ENCODE data around the gene HCN3. TPM values are rescaled to one million over a fixed set of nuclear protein-coding genes. Genes with fewer than 3 reads are reported as not detected.
A peak's percentile ranks its signal among the peaks of the same experiment; 100 is the strongest.

The HCN3 gene
- total RNA-seq, 1 donor from 2014 or later, result 1.9 TPM

DNA sequence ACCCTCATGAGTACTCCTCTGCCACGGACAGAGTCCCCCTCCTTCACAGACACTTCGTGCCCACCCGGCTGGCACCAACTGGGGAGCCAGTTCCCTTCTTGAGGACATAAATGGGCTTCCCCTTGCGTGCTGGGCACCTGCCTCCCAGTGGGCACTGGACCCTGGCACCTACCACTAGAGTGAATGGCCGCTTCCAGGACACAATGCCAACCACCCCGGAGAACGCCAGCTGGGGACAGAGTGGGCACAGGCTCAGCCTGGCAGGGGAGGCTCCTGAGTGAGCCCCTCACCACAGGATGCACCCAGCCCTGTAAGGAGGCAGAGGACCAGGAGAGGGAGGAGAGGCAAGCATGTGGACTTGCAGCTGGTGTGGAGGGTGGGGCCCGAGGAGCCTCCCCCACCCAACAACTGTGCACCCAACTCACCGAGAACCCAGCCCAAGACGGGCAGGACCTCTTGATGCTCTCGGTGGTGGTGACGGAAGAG lies 23.0 kb upstream of the HCN3 start:
- H3K27ac ChIP-seq, result no peak overlapping the region
- H3K36me3 ChIP-seq, result no peaks in the 10 kb centered on the region
- no peaks in the 10 kb centered on the region for H4K20me1 ChIP-seq (ENCODE audit: low read depth)
- Mint-ChIP-seq H3K27ac (no peak overlapping the region), H3K9me3 (no peaks in the 10 kb centered on the region), H3K27me3 (ENCODE audit: insufficient read depth, low read depth) (peaks cover 10% of the 10 kb centered on the region), H3K4me3 (peak overlapping the region; percentile 91), H3K36me3 (peaks cover 16% of the 10 kb centered on the region), H3K4me1 (peaks cover 32% of the 10 kb centered on the region)
- no peak for TF ChIP-seq CTCF (IDR thresholded peaks at IDR 0.05)
- no peak for TF ChIP-seq EZH2phosphoT487 (IDR thresholded peaks at IDR 0.05)
- TF ChIP-seq EZH2 (IDR thresholded peaks at IDR 0.05), result no peak
- peaks cover 20% of the 10 kb centered on the region for H3K4me1 ChIP-seq
- H3F3A ChIP-seq (ENCODE audit: low read depth), result peaks cover 30% of the 10 kb centered on the region
- peak overlapping the region; percentile 84 for H3K4me3 ChIP-seq
- H3K9ac ChIP-seq, result peak overlapping the region; percentile 72
- H3K27me3 ChIP-seq, result no peaks in the 10 kb centered on the region
- H3K4me2 ChIP-seq, result peak overlapping the region; percentile 99
- no peak overlapping the region for H2AFZ ChIP-seq (replicated peaks)
- no peaks in the 10 kb centered on the region for H3K9me3 ChIP-seq (ENCODE audit: low read depth)
- DNase-seq (ENCODE audit: low spot score), result no peak
- H3K79me2 ChIP-seq (ENCODE audit: low read depth), result peaks cover 11% of the 10 kb centered on the region

DNA sequence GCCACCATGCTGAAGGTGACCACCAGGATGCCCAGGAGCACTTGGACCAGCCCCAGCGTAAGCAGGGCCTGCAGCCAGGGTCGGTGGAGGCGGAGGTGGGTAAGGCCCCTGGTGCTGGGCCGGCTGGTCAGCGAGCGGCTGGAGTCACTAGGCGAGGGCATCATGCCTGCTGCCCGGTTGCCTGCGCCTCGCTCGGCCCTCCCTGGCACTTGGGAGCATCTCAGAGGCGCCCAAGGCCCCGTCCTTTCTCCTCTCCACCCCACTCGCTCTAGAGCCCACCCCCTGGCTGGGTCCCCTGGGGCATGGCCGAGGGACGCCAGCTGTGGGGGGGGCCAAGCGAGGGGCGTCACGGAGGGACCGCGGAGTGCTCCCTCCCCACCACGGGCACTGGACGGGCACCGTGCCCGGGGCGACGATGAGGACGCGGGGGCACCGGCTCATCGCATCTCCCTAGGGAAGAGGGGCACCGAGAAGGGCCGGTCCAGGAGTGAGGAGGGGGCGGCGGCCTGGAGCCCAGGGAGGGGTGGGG lies 22.5 kb upstream of the HCN3 start:
- peaks cover 16% of the 10 kb centered on the region for H3K36me3 Mint-ChIP-seq
- H3K27ac ChIP-seq, result no peak overlapping the region
- H3K36me3 ChIP-seq, result no peaks in the 10 kb centered on the region

DNA sequence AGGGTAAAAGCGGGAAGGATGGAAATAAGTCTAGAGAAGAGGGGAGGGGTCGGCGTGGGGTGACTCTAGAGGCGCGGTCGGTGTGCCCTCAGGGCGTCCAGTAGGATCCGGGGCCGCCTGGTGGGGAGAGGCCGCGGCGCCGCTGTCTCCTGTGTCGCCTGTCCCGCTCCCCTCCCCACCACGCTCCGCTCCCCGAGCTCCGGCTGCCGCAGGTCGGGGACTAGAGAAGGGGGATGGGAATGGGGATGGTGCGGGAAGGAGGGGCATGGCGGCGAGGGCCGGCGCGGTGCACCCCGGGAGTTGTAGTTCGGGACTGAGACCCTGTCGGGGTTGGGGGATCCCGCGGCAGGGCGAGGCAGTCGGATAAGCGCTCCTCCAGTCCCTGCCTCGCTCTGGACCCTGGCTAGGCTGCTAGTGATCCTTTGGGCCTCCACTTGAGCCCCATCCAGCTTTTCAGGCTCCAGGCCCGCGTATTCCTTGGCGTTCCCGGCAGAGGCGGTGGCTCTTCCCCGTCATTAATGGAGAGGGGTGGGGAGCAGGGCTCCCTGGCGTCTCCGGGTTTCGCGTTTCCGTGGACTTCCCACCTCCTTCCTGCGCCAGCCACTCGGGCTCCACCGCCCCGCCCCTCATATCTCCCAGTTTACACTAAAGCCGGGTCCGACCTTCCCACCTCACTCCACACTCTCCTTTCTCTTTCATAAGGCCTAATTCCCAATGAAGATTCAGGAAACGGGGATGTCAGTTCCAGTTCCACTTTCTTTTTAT lies 21.8 kb upstream of the HCN3 start, which contains the start of gene ENTREP3:
TSS of gene ENTREP3 (minus strand) at position 241 of the 765 bp plus-strand sequence. CDS start 606 bp downstream, outside the sequence.
- H3F3A ChIP-seq (ENCODE audit: low read depth), result peaks cover 30% of the 10 kb centered on the region
- no peak within 1 kb of the TSS for H3K27ac ChIP-seq
- H2AFZ ChIP-seq (replicated peaks), result peak within 1 kb of the TSS; percentile 53
- Mint-ChIP-seq H3K4me1 (peaks cover 32% of the 10 kb centered on the region), H3K4me3 (peak within 1 kb of the TSS; percentile 91), H3K27ac (peak within 1 kb of the TSS; percentile 58), H3K9me3 (no peaks in the 10 kb centered on the region), H3K27me3 (ENCODE audit: insufficient read depth, low read depth) (peaks cover 9% of the 10 kb centered on the region), H3K36me3 (peaks cover 19% of the 10 kb centered on the region)
- peaks cover 18% of the 10 kb centered on the region for H3K79me2 ChIP-seq (ENCODE audit: low read depth)
- H3K9me3 ChIP-seq (ENCODE audit: low read depth), result no peaks in the 10 kb centered on the region
- no peaks in the 10 kb centered on the region for H3K36me3 ChIP-seq
- TF ChIP-seq EZH2phosphoT487 (IDR thresholded peaks at IDR 0.05) (no peak), CTCF (IDR thresholded peaks at IDR 0.05) (peak; percentile 24)
- no peaks in the 10 kb centered on the region for H4K20me1 ChIP-seq (ENCODE audit: low read depth)
- H3K27me3 ChIP-seq, result no peaks in the 10 kb centered on the region
- H3K4me3 ChIP-seq, result peak within 1 kb of the TSS; percentile 84
- H3K9ac ChIP-seq, result peak within 1 kb of the TSS; percentile 72
- peak within 1 kb of the TSS; percentile 99 for H3K4me2 ChIP-seq
- DNase-seq (ENCODE audit: low spot score), result peak; percentile 95
- H3K4me1 ChIP-seq, result peaks cover 15% of the 10 kb centered on the region

More for the DNA sequence above, 22.5 kb upstream of the HCN3 start:
- Mint-ChIP-seq H3K4me1 (peaks cover 32% of the 10 kb centered on the region), H3K4me3 (peak overlapping the region; percentile 91), H3K9me3 (no peaks in the 10 kb centered on the region), H3K27me3 (ENCODE audit: insufficient read depth, low read depth) (peaks cover 9% of the 10 kb centered on the region), H3K27ac (no peak overlapping the region)
- peak overlapping the region; percentile 84 for H3K4me3 ChIP-seq
- H3K27me3 ChIP-seq, result no peaks in the 10 kb centered on the region
- no peak for TF ChIP-seq EZH2phosphoT487 (IDR thresholded peaks at IDR 0.05)
- no peak for TF ChIP-seq EZH2 (IDR thresholded peaks at IDR 0.05)
- TF ChIP-seq CTCF (IDR thresholded peaks at IDR 0.05), result no peak
- H3K4me2 ChIP-seq, result peak overlapping the region; percentile 99
- peak overlapping the region; percentile 72 for H3K9ac ChIP-seq
- H3K79me2 ChIP-seq (ENCODE audit: low read depth), result peaks cover 12% of the 10 kb centered on the region
- H2AFZ ChIP-seq (replicated peaks), result peak overlapping the region; percentile 27
- H4K20me1 ChIP-seq (ENCODE audit: low read depth), result no peaks in the 10 kb centered on the region
- peak; percentile 45 for DNase-seq (ENCODE audit: low spot score)
- H3K4me1 ChIP-seq, result peaks cover 20% of the 10 kb centered on the region
- no peaks in the 10 kb centered on the region for H3K9me3 ChIP-seq (ENCODE audit: low read depth)
- peaks cover 30% of the 10 kb centered on the region for H3F3A ChIP-seq (ENCODE audit: low read depth)
